Hepatocyte (in vitro differentiated cells): Measurements from ENCODE around the gene CCDC68. TPM values are rescaled to one million over a fixed set of nuclear protein-coding genes. Genes with fewer than 3 reads are reported as not detected.

Source experiments
- DNase-seq: peaks from one replicate; pipeline ENCODE4 v3.0.0-alpha.2; 2016; ENCODE audit warnings: low spot score
- H2AFZ ChIP-seq: fragments of 200-600 bp; sonication (generic); 2 replicates; pipeline ENCODE4 v1.6.0; 2016; ENCODE audit warnings: antibody characterized with exemption, mild to moderate bottlenecking
- H3K27ac ChIP-seq: fragments of 200-600 bp; sonication (generic); 2 replicates; pipeline ENCODE4 v1.5.1; 2016; ENCODE audit warnings: mild to moderate bottlenecking
- H3K27me3 ChIP-seq: fragments of 200-600 bp; sonication (generic); 2 replicates; pipeline ENCODE4 v1.6.1; 2016
- H3K36me3 ChIP-seq: fragments of 200-600 bp; sonication (generic); replicated peaks from 2 replicates; pipeline ENCODE4 v1.5.1; 2016; ENCODE audit warnings: low read depth; ENCODE audit not compliant: insufficient read depth
- H3K4me1 ChIP-seq: fragments of 200-600 bp; sonication (generic); 2 replicates; pipeline ENCODE4 v1.5.1; 2016; ENCODE audit warnings: mild to moderate bottlenecking, moderate library complexity; ENCODE audit not compliant: insufficient read depth
- H3K4me2 ChIP-seq: fragments of 200-600 bp; sonication (generic); 2 replicates; pipeline ENCODE4 v1.6.0; 2016
- H3K4me3 ChIP-seq: fragments of 200-600 bp; sonication (generic); 2 replicates; pipeline ENCODE4 v1.5.1; 2016; ENCODE audit warnings: mild to moderate bottlenecking
- H3K79me2 ChIP-seq: fragments of 200-600 bp; sonication (generic); 2 replicates; pipeline ENCODE4 v1.6.0; 2017; ENCODE audit warnings: mild to moderate bottlenecking
- H3K9me2 ChIP-seq: fragments of 200-600 bp; sonication (generic); replicated peaks from 2 replicates; pipeline ENCODE4 v1.6.0; 2017; ENCODE audit warnings: mild to moderate bottlenecking; ENCODE audit not compliant: insufficient read depth
- H3K9me3 ChIP-seq: fragments of 200-600 bp; sonication (generic); 2 replicates; pipeline ENCODE4 v1.5.1; 2016; ENCODE audit warnings: low read depth, mild to moderate bottlenecking
- H4K20me1 ChIP-seq: fragments of 200-600 bp; sonication (generic); 2 replicates; pipeline ENCODE4 v1.6.0; 2016; ENCODE audit warnings: mild to moderate bottlenecking; ENCODE audit not compliant: insufficient read depth, poor library complexity, severe bottlenecking
- EZH2 ChIP-seq: fragments of 200-600 bp; sonication (generic); IDR thresholded peaks from 2 replicates; pipeline ENCODE4 v1.6.1; 2016; ENCODE audit warnings: antibody characterized with exemption, mild to moderate bottlenecking, borderline replicate concordance
- EZH2phosphoT487 ChIP-seq: fragments of 200-600 bp; sonication (generic); IDR thresholded peaks from one replicate; pipeline ENCODE4 v1.6.1; 2018; ENCODE audit warnings: antibody characterized with exemption, mild to moderate bottlenecking, low read depth, moderate library complexity; ENCODE audit not compliant: unreplicated experiment, severe bottlenecking
- WGBS: methylation state at CpG from one replicate; pipeline ENCODE4 v1.1.6; 2016; ENCODE audit warnings: low lambda C conversion rate; ENCODE audit errors: missing lambda C conversion rate; 5-methylcytosine and 5-hydroxymethylcytosine counted together
- polyA plus RNA-seq: library from polyadenylated mRNA; unstranded; fragments of >200 nt; fragmentation: Nextera tagmentation; extraction: Ambion mirVana; gene quantifications from 2 replicates; pipeline ENCODE4 v1.2.1, GENCODE V29; 2016
- total RNA-seq: library from RNA; depleted of rRNA; stranded (reverse); fragments of >200 nt; gene quantifications from 2 replicates; pipeline ENCODE4 v1.2.3, GENCODE V29; 2014
- TF ChIP-seq, protein P1 (sequence below): fragments of 200-600 bp; sonication (generic); IDR thresholded peaks from 2 replicates; pipeline ENCODE4 v1.5.1; 2016; ENCODE audit warnings: antibody characterized with exemption, mild to moderate bottlenecking; ENCODE audit not compliant: poor library complexity

The CCDC68 gene
- total and polyA plus RNA-seq, 2 experiments from 2014 or later, result 6.7 to 13.0 TPM

DNA sequence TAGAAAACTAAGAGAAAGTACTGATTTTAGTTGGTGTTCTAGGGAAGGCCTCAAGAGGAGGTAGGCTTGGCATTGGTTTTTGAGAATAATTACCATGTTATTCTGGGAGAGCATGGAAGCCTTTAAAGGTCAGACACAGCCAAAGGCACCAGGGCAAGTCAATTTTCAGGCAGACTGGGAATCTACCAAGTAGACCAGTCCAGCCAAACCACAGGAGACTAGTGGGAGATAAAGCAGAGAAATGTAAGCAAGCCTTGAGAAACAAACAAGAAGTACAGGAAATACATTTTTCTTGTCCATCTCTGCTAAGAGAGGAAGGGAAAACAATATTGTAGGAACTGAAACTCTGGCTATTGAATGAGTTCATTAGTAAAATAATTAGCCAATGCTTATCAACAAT, 5.5 kb upstream of the CCDC68 start:
- no peak for TF ChIP-seq EZH2
- TF ChIP-seq, protein P1, sequence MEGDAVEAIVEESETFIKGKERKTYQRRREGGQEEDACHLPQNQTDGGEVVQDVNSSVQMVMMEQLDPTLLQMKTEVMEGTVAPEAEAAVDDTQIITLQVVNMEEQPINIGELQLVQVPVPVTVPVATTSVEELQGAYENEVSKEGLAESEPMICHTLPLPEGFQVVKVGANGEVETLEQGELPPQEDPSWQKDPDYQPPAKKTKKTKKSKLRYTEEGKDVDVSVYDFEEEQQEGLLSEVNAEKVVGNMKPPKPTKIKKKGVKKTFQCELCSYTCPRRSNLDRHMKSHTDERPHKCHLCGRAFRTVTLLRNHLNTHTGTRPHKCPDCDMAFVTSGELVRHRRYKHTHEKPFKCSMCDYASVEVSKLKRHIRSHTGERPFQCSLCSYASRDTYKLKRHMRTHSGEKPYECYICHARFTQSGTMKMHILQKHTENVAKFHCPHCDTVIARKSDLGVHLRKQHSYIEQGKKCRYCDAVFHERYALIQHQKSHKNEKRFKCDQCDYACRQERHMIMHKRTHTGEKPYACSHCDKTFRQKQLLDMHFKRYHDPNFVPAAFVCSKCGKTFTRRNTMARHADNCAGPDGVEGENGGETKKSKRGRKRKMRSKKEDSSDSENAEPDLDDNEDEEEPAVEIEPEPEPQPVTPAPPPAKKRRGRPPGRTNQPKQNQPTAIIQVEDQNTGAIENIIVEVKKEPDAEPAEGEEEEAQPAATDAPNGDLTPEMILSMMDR, result no peak
- Histone ChIP-seq H3K79me2 (no peaks in the 10 kb centered on the region), H3K27me3 (no peaks in the 10 kb centered on the region), H3K36me3 (no peaks in the 10 kb centered on the region), H3K27ac (no peak overlapping the region), H2AFZ (no peak overlapping the region), H3K4me1 (peaks cover 7% of the 10 kb centered on the region), H3K4me3 (no peak overlapping the region), H3K4me2 (no peak overlapping the region), H3K9me3 (no peaks in the 10 kb centered on the region), H3K9me2 (no peaks in the 10 kb centered on the region), H4K20me1 (no peaks in the 10 kb centered on the region)
- DNase-seq, result no peak

- DNase-seq, result no peak
- Histone ChIP-seq H3K4me3 (no peak overlapping the region), H3K27me3 (no peaks in the 10 kb centered on the region), H3K27ac (no peak overlapping the region), H3K4me2 (no peak overlapping the region), H4K20me1 (no peaks in the 10 kb centered on the region), H3K4me1 (peaks cover 7% of the 10 kb centered on the region), H3K9me2 (no peaks in the 10 kb centered on the region), H2AFZ (no peak overlapping the region), H3K79me2 (no peaks in the 10 kb centered on the region), H3K9me3 (no peaks in the 10 kb centered on the region), H3K36me3 (no peaks in the 10 kb centered on the region)
- WGBS, result 91% methylated on average over 9 of the region's 9 CpGs
- TF ChIP-seq, protein P1, result no peak
- TF ChIP-seq EZH2 (no peak), EZH2phosphoT487 (no peak)
These were observed 3.8 kb upstream of the CCDC68 start for GRCh38 chr18:54962919-54963645.

- Histone ChIP-seq H2AFZ (no peak overlapping the region), H3K27me3 (no peaks in the 10 kb centered on the region), H3K4me3 (no peak overlapping the region), H4K20me1 (no peaks in the 10 kb centered on the region), H3K4me2 (no peak overlapping the region), H3K27ac (peak overlapping the region; percentile 19), H3K79me2 (peaks cover 3% of the 10 kb centered on the region), H3K36me3 (no peaks in the 10 kb centered on the region), H3K9me2 (no peaks in the 10 kb centered on the region), H3K4me1 (peaks cover 12% of the 10 kb centered on the region), H3K9me3 (no peaks in the 10 kb centered on the region)
- no peak for DNase-seq
- TF ChIP-seq EZH2phosphoT487, result no peak
- TF ChIP-seq, protein P1, result no peak
- no peak for TF ChIP-seq EZH2
- WGBS, result 96% methylated on average over 4 of the region's 4 CpGs
These were observed 2.6 kb upstream of the CCDC68 start for GRCh38 chr18:54961868-54962267.

- peaks cover 16% of the 10 kb centered on the region for H3K4me1 ChIP-seq
- H3K27ac ChIP-seq, result peak overlapping the region; percentile 19
These were observed 1.8 kb upstream of the CCDC68 start for GRCh38 chr18:54961016-54961423.

More at GRCh38 chr18:54961016-54961423, 1.8 kb upstream of the CCDC68 start:
- no peak for TF ChIP-seq EZH2
- TF ChIP-seq, protein P1, result no peak
- no peak for TF ChIP-seq EZH2phosphoT487
- H3K4me2 ChIP-seq, result no peak overlapping the region
- no peak overlapping the region for H3K4me3 ChIP-seq
- H3K9me3 ChIP-seq, result no peaks in the 10 kb centered on the region
- no peaks in the 10 kb centered on the region for H3K36me3 ChIP-seq
- no peak overlapping the region for H2AFZ ChIP-seq
- 43% methylated on average over 2 of the region's 2 CpGs for WGBS
- H3K79me2 ChIP-seq, result peaks cover 9% of the 10 kb centered on the region
- no peaks in the 10 kb centered on the region for H3K27me3 ChIP-seq
- DNase-seq, result no peak
- H3K9me2 ChIP-seq, result no peaks in the 10 kb centered on the region
- no peaks in the 10 kb centered on the region for H4K20me1 ChIP-seq
